Myometrial cell (primary cell): Measurements from ENCODE around the gene SEPHS2. TPM values are rescaled to one million over a fixed set of nuclear protein-coding genes. Genes with fewer than 3 reads are reported as not detected.

Experiments
- total RNA-seq: library from RNA; depleted of rRNA; stranded (reverse); fragments of >200 nt; gene quantifications from 2 replicates; pipeline ENCODE4 v1.2.3, GENCODE V29; 2015

SEPHS2 gene
- total RNA-seq = 16.0 and 19.0 TPM in 2 replicates

GRCh38 chr16:30445408-30446202 is at the start of gene SEPHS2:
TSS of gene SEPHS2 (minus strand) at chr16:30445874. CDS start at chr16:30445727, 147 bp downstream.

GRCh38 chr16:30472328-30472942 is 26.8 kb upstream of the SEPHS2 start, which contains the start of gene ITGAL:
TSS of gene ITGAL (plus strand) at chr16:30472742. CDS start at chr16:30472838, 96 bp downstream.

GRCh38 chr16:30429678-30430427 is 15.8 kb downstream of the SEPHS2 start, which contains the start of gene DCTPP1:
TSS of gene DCTPP1 (minus strand) at chr16:30430030. CDS start at chr16:30429980, 50 bp downstream.

GRCh38 chr16:30407102-30407803 is 38.4 kb downstream of the SEPHS2 start, which contains the start of gene ZNF771:
TSS of gene ZNF771 (plus strand) at chr16:30407606. CDS start at chr16:30408054, 448 bp downstream.

GRCh38 chr16:30395155-30395991 is 50.3 kb downstream of the SEPHS2 start, which contains the start of gene ZNF48:
TSS of gene ZNF48 (plus strand) at chr16:30395420. CDS start at chr16:30395795, 375 bp downstream.

Other genes with a start within 250 kb of the SEPHS2 start
- gene SULT1A3, start 246.6 kb downstream of the SEPHS2 start, total RNA-seq = 1.7 and 5.0 TPM in 2 replicates
- 0.18 and 0.29 TPM in 2 replicates for gene NPIPB13, start 197.4 kb downstream of the SEPHS2 start, total RNA-seq
- gene CD2BP2, start 90.6 kb downstream of the SEPHS2 start, total RNA-seq = 49.6 and 58.5 TPM in 2 replicates
- gene TBC1D10B, start 75.4 kb downstream of the SEPHS2 start, total RNA-seq = 42.7 and 45.6 TPM in 2 replicates
- gene MYL11, start 71.1 kb downstream of the SEPHS2 start, total RNA-seq = not detected in 2 replicates
- gene SEPTIN1, start 63.3 kb downstream of the SEPHS2 start, total RNA-seq = not detected in 2 replicates
- 7.2 and 9.7 TPM in 2 replicates for gene ZNF48, start 50.5 kb downstream of the SEPHS2 start, total RNA-seq
- gene ZNF771, start 38.3 kb downstream of the SEPHS2 start, total RNA-seq = 9.9 and 11.8 TPM in 2 replicates
- 31.7 and 34.7 TPM in 2 replicates for gene DCTPP1, start 15.8 kb downstream of the SEPHS2 start, total RNA-seq
- gene ITGAL, start 26.9 kb upstream of the SEPHS2 start, total RNA-seq = not detected in 2 replicates
- 21.9 and 29.4 TPM in 2 replicates for gene ZNF768, start 80.7 kb upstream of the SEPHS2 start, total RNA-seq
- 8.7 and 14.1 TPM in 2 replicates for gene ZNF747, start 89.0 kb upstream of the SEPHS2 start, total RNA-seq
- 5.5 and 6.2 TPM in 2 replicates for gene ZNF764, start 112.5 kb upstream of the SEPHS2 start, total RNA-seq
- gene ZNF688, start 125.8 kb upstream of the SEPHS2 start, total RNA-seq = 17.6 and 21.8 TPM in 2 replicates
- gene ZNF785, start 139.8 kb upstream of the SEPHS2 start, total RNA-seq = 3.7 and 23.6 TPM in 2 replicates
- 7.4 and 9.8 TPM in 2 replicates for gene ZNF689, start 164.5 kb upstream of the SEPHS2 start, total RNA-seq
- 9.5 and 19.3 TPM in 2 replicates for gene PRR14, start 205.1 kb upstream of the SEPHS2 start, total RNA-seq
- 23.1 and 30.5 TPM in 2 replicates for gene FBRS, start 212.6 kb upstream of the SEPHS2 start, total RNA-seq